Right lobe of liver (tissue), 4 donors: ENCODE data around the gene ADAMTSL2.

ENCODE experiments used
- POLR2A ChIP-seq: fragments of 450-650 bp; IDR thresholded peaks from one replicate; pipeline ENCODE4 v1.6.1; 2017; ENCODE audit warnings: antibody characterized with exemption, mild to moderate bottlenecking
- TF ChIP-seq, protein P1 (sequence below), 4 donors: fragments of 200-600 bp in 3 of 4; fragments of 450-650 bp in 1 of 4; IDR thresholded peaks; one replicate each; pipeline versions ENCODE4 v1.5.1 to v1.8.0; 2016 to 2022; ENCODE audit warnings: antibody characterized with exemption in 4 of 4, mild to moderate bottlenecking in 2 of 4
- donor health status: DM: no; HTN: no; CAD: no.
- donor health status: DM: no; HTN: no; CAD: no.
- donor health status: DM: no; HTN: yes; CAD: no.

DNA sequence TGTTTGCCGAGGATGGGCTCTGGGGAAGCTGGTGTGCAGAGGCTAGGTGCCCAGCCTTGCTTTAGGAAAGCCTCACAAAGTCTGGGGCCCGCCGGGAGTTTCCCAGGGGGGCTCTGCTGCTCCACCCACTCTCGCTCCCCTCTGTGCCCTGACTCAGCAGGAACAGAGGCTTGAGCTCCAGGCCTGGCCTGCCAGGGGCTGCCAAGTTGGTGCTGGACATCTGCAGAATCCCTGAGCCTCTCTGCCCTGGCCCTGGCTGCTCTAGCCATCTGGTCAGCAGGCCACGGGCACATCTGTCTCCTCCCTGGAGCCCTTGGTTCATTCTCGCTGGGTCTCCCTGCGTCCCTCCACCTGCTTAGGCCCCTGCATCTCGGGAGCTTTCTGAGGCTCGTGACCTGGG is 647 bp upstream of the ADAMTSL2 start:
- TF ChIP-seq, protein P1, sequence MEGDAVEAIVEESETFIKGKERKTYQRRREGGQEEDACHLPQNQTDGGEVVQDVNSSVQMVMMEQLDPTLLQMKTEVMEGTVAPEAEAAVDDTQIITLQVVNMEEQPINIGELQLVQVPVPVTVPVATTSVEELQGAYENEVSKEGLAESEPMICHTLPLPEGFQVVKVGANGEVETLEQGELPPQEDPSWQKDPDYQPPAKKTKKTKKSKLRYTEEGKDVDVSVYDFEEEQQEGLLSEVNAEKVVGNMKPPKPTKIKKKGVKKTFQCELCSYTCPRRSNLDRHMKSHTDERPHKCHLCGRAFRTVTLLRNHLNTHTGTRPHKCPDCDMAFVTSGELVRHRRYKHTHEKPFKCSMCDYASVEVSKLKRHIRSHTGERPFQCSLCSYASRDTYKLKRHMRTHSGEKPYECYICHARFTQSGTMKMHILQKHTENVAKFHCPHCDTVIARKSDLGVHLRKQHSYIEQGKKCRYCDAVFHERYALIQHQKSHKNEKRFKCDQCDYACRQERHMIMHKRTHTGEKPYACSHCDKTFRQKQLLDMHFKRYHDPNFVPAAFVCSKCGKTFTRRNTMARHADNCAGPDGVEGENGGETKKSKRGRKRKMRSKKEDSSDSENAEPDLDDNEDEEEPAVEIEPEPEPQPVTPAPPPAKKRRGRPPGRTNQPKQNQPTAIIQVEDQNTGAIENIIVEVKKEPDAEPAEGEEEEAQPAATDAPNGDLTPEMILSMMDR (IDR thresholded peaks at IDR 0.05) = no peak
- no peak for TF ChIP-seq POLR2A
